ENCODE measurements around the gene PRKCA. TPM values are rescaled to one million over a fixed set of nuclear protein-coding genes. Genes with fewer than 3 reads are reported as not detected.

PRKCA gene
- total and polyA plus RNA-seq, 2 of the 13 experiments (the other 11 are each of a cell fraction or from before 2014, with no cell fraction given) = 18.5 to 21.5 TPM

- intact Hi-C loops (cut with micrococcal nuclease; ENCODE audit: unreplicated experiment) (no loop called here), in situ Hi-C loops (cut with HindIII; ENCODE audit: extremely low pct_ligation_motif_present, low pct_unique_long_range_greater_than_20kb) (no loop called here)
- no peaks in the 10 kb centered on the region for H3K27me3 ChIP-seq (ENCODE audit: control insufficient read depth in 1 of 2, insufficient read depth in 2 of 2, low read length in 2 of 2)
- FAIRE-seq = no peak
- H4K20me1 ChIP-seq (ENCODE audit: insufficient read depth, low read length) = no peaks in the 10 kb centered on the region
- H3K36me3 ChIP-seq (replicated peaks in 1 of 2; ENCODE audit: control insufficient read depth in 1 of 2, insufficient read depth in 2 of 2, low read length in 2 of 2) = no peaks in the 10 kb centered on the region
- ATAC-seq = no peak
- H3K4me1 ChIP-seq (ENCODE audit: insufficient read depth, low read length) = peaks cover 53% of the 10 kb centered on the region
- peaks cover 27% of the 10 kb centered on the region for H3K79me2 ChIP-seq (ENCODE audit: insufficient read depth, low read length)
- H2AFZ ChIP-seq (ENCODE audit: low read length) = no peak overlapping the region
- H3K4me2 ChIP-seq (ENCODE audit: low read depth, low read length) = no peak overlapping the region
- no TSS peak for BruUV-seq (replicated peaks)
- H3K27ac ChIP-seq (ENCODE audit: extremely low read length, insufficient read depth, low read length) = no peak overlapping the region
- H3K9ac ChIP-seq (ENCODE audit: insufficient read depth, low read depth, low read length) = no peak overlapping the region
- CTCF ChIA-PET (ENCODE audit: low intra/inter-chr PET ratio, low total read pairs) = no interaction called here
- no peak overlapping the region for H3K4me3 ChIP-seq (replicated peaks in 1 of 3; ENCODE audit: insufficient read depth in 1 of 3, low read depth in 2 of 3, low read length in 3 of 3)
- WGBS (ENCODE audit: low lambda C conversion rate) = 97% methylated on average over 2 of the region's 2 CpGs
- no peaks in the 10 kb centered on the region for H3K9me3 ChIP-seq (ENCODE audit: low read length)
- POLR2A ChIA-PET = no interaction called here
- TF ChIP-seq ZNF280B (CRISPR knock-in tag; IDR thresholded peaks at IDR 0.05; ENCODE audit: borderline replicate concordance) (no peak), CREB1 (IDR thresholded peaks at IDR 0.05) (no peak), CREB1 (CRISPR knock-in tag; IDR thresholded peaks at IDR 0.05) (no peak)
- no peak for DNase-seq (ENCODE audit: low spot score)
These were observed 140.8 kb downstream of the PRKCA start for GRCh38 chr17:66443166-66443565.

DNA sequence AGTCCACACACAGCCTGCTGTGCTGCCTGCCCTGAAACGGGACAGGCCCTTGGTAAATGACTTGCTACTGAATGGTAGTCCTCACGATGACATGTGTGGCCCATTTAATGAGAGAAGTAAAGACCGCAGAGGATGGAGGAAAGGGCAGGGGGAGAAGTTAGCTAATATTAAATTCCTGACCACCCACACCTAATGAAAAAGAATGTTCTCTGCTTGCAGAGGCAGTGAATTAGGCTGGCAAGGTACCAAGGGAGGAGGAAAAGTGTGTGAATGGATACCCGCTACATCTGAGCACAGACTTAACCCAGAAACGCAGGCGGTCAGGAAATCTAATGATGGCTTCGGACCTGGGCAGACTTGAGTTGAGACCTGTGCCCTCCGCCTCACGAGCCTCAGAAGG is 141.2 kb downstream of the PRKCA start:
- BruUV-seq (replicated peaks) = no TSS peak
- intact Hi-C loops (cut with micrococcal nuclease; ENCODE audit: unreplicated experiment) = no loop called here
- Histone ChIP-seq H3K27me3 (ENCODE audit: control insufficient read depth in 1 of 2, insufficient read depth in 2 of 2, low read length in 2 of 2) (no peaks in the 10 kb centered on the region), H3K36me3 (replicated peaks in 1 of 2; ENCODE audit: control insufficient read depth in 1 of 2, insufficient read depth in 2 of 2, low read length in 2 of 2) (no peaks in the 10 kb centered on the region), H4K20me1 (ENCODE audit: insufficient read depth, low read length) (no peaks in the 10 kb centered on the region), H3K9me3 (ENCODE audit: low read length) (no peaks in the 10 kb centered on the region), H2AFZ (ENCODE audit: low read length) (no peak overlapping the region), H3K4me2 (ENCODE audit: low read depth, low read length) (no peak overlapping the region), H3K4me1 (ENCODE audit: insufficient read depth, low read length) (peaks cover 57% of the 10 kb centered on the region), H3K4me3 (replicated peaks in 1 of 3; ENCODE audit: insufficient read depth in 1 of 3, low read depth in 2 of 3, low read length in 3 of 3) (no peak overlapping the region), H3K27ac (ENCODE audit: extremely low read length, insufficient read depth, low read length) (no peak overlapping the region), H3K9ac (ENCODE audit: insufficient read depth, low read depth, low read length) (no peak overlapping the region), H3K79me2 (ENCODE audit: insufficient read depth, low read length) (peaks cover 28% of the 10 kb centered on the region)
- in situ Hi-C loops (cut with HindIII; ENCODE audit: extremely low pct_ligation_motif_present, low pct_unique_long_range_greater_than_20kb) = no loop called here
- no peak for DNase-seq (ENCODE audit: low spot score)
- ChIA-PET CTCF (ENCODE audit: low intra/inter-chr PET ratio, low total read pairs) (no interaction called here), POLR2A (no interaction called here)
- WGBS (ENCODE audit: low lambda C conversion rate) = 97% methylated on average over 9 of the region's 9 CpGs
- FAIRE-seq = no peak
- ATAC-seq = no peak
- TF ChIP-seq, protein P1, sequence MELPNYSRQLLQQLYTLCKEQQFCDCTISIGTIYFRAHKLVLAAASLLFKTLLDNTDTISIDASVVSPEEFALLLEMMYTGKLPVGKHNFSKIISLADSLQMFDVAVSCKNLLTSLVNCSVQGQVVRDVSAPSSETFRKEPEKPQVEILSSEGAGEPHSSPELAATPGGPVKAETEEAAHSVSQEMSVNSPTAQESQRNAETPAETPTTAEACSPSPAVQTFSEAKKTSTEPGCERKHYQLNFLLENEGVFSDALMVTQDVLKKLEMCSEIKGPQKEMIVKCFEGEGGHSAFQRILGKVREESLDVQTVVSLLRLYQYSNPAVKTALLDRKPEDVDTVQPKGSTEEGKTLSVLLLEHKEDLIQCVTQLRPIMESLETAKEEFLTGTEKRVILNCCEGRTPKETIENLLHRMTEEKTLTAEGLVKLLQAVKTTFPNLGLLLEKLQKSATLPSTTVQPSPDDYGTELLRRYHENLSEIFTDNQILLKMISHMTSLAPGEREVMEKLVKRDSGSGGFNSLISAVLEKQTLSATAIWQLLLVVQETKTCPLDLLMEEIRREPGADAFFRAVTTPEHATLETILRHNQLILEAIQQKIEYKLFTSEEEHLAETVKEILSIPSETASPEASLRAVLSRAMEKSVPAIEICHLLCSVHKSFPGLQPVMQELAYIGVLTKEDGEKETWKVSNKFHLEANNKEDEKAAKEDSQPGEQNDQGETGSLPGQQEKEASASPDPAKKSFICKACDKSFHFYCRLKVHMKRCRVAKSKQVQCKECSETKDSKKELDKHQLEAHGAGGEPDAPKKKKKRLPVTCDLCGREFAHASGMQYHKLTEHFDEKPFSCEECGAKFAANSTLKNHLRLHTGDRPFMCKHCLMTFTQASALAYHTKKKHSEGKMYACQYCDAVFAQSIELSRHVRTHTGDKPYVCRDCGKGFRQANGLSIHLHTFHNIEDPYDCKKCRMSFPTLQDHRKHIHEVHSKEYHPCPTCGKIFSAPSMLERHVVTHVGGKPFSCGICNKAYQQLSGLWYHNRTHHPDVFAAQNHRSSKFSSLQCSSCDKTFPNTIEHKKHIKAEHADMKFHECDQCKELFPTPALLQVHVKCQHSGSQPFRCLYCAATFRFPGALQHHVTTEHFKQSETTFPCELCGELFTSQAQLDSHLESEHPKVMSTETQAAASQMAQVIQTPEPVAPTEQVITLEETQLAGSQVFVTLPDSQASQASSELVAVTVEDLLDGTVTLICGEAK (IDR thresholded peaks at IDR 0.05) = no peak
- TF ChIP-seq, protein P1 (CRISPR knock-in tag; IDR thresholded peaks at IDR 0.05) = no peak
- no peak for TF ChIP-seq YY1 (IDR thresholded peaks at IDR 0.05; ENCODE audit: insufficient read depth, insufficient replicate concordance, low read depth, low read length)

Data from HepG2 (cell line).